Measurements from ENCODE around the gene NCBP2L. TPM values are rescaled to one million over a fixed set of nuclear protein-coding genes. Genes with fewer than 3 reads are reported as not detected.

NCBP2L gene
- total RNA-seq, 1 donor from 2014 or later = not detected

Other genes with a start within 250 kb of the NCBP2L start
- 51.6 and 58.5 TPM in 2 replicates for gene PRPS1, start 149.2 kb upstream of the NCBP2L start, total RNA-seq
- 57.1 and 74.5 TPM in 2 replicates for gene TSC22D3, start 1.9 kb upstream of the NCBP2L start, total RNA-seq
- 5.4 and 8.5 TPM in 2 replicates for gene MID2, start 48.1 kb downstream of the NCBP2L start, total RNA-seq
- gene TEX13B, start 204.6 kb downstream of the NCBP2L start, total RNA-seq = not detected in 2 replicates